HG03378 (cell line): Measurements from ENCODE around the gene ERP27.
A peak's percentile ranks its signal among the peaks of the same experiment; 100 is the strongest.

Experiments used
- ATAC-seq: cut with Tn5 transposase; IDR thresholded peaks from one replicate; pipeline ENCODE4 v1.9.1; 2021; ENCODE audit warnings: mild to moderate bottlenecking, moderate library complexity; ENCODE audit not compliant: unreplicated experiment

ERP27 gene

DNA sequence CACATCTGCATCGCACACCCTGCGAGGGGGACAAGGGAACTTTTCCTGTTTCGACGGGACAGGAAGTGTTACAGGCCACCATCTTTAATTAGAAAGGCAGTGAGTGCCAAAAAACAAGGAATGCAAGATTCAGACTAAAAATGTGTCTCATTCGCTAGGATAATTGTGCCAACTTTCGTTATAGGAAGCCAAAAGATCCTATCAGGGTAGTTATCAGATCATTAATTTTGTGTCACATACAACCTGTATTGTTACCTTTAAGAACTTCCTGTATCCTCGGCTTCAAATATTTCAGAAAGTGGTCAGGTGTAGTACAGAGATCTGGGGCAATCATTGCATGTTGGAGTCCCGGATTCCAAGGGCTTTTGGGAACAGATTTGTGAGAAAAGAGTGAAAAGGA, 33.5 kb downstream of the ERP27 start:
- ATAC-seq, result no peak

GRCh38 chr12:14903386-14904098, 34.8 kb downstream of the ERP27 start:
- ATAC-seq, result no peak

GRCh38 chr12:14902465-14902864, 35.9 kb downstream of the ERP27 start:
- ATAC-seq, result no peak

- no peak for ATAC-seq
Observed at GRCh38 chr12:14901228-14901562, 37.1 kb downstream of the ERP27 start.

- no peak for ATAC-seq
Observed at GRCh38 chr12:14900521-14901227, 37.7 kb downstream of the ERP27 start.

GRCh38 chr12:14896521-14897169, 41.7 kb downstream of the ERP27 start:
- ATAC-seq, result no peak

DNA sequence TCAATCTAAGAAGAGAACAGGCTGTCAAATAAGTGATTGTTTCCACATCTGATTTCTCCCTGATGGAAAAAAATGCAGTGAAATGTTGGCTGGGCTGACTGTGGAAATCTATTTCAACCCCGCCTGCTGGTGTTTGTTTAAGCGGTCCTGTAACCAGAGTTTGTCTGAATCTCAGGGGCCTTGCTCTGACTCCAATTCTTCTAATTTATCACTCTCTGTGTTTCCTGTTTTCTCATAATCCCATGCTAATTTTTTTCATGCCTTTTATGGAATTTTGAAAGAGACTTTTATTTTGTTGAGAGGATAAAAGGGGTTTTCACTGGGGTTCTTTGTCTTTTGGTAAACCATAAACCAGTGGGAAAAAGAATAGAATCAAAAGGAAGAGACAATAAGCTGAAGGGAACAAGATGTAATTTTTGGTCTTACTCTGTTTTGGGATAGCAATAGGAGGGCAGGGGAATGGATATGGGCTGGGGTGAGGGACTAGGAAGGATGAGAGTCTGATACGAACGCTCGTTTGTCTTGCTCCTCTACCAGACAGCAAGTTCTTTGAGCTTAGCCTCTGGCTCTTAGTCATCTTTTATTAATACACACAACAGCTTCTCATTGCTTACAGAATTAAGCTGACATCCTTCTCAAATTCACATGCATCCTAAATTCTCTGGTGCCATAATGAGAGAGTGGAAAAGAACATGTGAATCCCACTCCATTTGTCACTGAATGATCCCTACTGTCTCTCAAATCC, 44.7 kb downstream of the ERP27 start:
- no peak for ATAC-seq

- ATAC-seq, result no peak
Observed at GRCh38 chr12:14892726-14893505, 45.4 kb downstream of the ERP27 start.

GRCh38 chr12:14890701-14891100, 47.6 kb downstream of the ERP27 start:
- no peak for ATAC-seq

DNA sequence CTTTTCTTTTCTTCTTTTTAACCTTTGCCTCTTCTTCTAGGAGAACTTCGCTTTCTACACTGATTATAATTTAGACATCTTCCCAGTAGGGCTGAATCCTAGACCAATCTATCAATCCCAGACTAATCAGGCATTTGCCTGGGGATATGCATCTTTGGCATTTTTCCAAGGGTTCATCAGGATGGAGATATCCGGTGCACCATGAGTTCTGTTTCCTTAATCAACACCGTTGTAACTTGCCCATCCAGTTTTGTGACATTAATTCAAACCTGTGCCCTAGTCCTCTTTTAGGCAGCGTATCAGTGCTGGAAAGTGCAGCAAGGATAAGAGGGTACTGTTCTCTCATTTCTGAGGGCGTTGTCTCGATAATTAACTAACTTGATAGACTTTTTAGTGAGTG, 52.1 kb downstream of the ERP27 start:
- no peak for ATAC-seq

DNA sequence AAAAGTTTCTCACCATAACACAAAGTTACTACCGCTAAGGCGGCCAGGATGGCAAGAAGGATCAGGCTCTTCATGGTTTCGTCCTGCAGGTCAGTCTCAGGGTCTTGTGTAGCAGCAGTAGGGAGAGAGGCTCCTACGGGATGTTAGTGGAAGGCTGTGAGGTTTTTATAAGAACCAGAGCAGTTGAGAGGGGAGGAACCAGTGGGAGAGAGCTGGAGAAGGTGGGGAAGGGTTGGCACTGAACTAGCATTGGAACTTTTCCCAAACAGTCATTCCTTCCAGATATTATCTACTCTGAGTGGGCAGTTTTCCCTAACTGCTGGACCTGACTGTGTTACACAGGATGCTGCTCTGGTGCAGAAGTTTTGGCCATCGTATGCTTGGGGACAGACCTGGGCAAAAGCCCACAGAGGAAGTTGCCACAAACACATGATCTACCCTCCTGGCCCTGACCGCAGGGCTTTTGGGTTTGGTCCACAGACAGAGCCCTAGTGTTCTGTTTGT, 52.6 kb downstream of the ERP27 start, which contains the start of gene MGP:
Gene MGP (minus strand): TSS at position 137 of the 504 bp plus-strand sequence. CDS start 63 bp downstream, at position 74.
- no peak for ATAC-seq

DNA sequence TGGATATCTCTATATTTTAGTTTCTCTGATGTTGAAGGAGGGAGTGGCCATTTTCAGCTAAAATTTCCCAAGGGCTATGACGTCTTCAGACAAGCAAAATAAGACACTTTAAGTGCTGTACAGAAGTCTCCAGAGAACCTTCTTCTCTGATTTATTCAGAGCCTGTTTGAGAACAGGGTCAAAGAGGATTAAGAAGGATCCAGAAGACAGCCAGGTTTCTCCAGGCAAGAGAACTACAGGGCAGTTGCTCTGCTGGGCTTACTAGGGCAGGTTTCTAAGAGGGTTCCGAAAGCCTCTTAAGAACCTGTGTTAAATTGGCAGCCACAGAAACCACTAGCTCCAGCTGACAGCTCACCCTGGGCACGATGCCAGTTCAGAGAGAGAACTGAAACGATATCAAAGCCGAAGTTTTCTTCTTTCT, 53.9 kb downstream of the ERP27 start:
- peak; percentile 99 for ATAC-seq

DNA sequence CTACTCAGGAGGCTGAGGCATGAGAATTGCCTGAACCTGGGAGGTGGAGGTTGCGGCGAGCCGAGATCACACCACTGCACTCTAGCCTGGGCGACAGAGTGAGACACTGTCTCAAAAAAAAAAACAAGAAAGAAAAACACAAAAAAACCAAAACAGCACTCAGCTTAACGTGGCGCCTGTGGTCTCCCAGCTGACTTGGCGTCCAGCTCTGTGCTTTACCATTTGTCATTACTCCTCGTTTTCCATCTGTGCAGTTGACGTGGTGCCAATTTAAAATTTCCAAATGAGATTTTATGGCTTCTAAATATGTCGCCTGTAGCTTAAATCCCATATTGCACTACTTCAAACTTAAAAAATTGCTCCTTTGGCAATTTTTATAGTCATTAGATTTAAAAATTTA, 54.7 kb downstream of the ERP27 start:
- ATAC-seq, result no peak

DNA sequence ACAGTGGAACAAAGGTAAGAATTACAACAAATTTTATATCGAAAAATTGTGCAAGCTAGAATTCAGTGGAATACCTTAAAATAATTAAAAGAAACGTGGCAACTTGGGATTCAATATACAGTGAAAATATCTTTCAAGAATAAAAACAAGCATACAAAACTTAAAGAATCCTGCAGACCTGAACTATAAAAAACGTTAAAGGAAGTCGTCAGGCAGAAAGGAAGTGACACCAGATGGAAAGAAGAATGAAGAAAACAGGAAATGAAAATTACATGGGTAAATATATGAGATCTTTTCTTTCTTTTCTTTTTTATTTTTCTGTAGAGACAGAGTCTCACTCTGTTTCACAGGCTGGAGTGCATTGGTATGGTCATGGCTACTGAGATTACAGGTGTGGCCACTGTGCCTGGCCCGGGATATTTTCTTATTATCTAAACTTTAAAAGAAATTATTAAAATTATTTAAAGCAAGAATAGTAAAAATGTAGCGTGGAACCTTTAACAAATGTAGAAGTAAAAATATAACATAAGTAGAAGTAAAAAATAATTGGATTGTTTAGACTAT, 57.4 kb downstream of the ERP27 start:
- ATAC-seq, result no peak

DNA sequence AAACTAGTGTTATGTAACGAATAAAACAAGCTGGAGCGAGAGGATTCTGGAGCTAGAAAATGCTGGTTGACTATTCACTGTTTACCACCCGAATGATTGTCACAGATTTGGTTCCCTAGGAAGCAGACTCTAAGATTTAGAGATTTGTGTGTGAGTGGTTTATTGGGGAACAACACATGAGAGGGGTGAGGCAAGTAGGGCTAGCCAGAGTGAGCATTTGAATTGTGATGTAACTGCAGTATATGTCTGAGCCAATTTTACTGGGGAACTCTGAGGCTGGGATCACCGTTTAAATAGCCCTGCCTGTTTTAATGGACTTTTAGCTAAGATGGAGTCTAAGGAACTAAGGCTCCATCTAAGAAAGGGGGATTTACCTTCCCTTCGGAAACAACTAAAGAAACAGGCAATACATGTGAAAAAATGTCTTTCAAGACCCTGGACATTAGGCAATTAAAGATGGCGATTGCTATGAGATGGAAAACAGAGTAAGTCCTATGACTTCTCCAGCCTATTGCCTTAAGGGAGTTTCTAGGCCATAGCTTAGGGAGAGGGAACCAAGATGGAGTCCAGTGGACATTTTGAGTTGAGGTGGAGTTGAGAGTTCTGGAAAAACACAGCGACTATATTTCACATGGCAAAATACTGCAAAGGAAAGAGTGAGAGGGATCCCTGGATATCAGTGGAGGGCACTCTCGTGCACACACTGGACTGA, 59.0 kb downstream of the ERP27 start:
- no peak for ATAC-seq

GRCh38 chr12:14878488-14878887, 59.8 kb downstream of the ERP27 start:
- no peak for ATAC-seq

- ATAC-seq, result no peak
Observed at GRCh38 chr12:14876833-14877232, 61.5 kb downstream of the ERP27 start.

GRCh38 chr12:14874882-14875281, 63.5 kb downstream of the ERP27 start:
- no peak for ATAC-seq

- ATAC-seq, result no peak
Observed at GRCh38 chr12:14873440-14874185, 64.7 kb downstream of the ERP27 start.
